Spinal cord (tissue), 10 donors: ENCODE data around the gene ZNF511. TPM values are rescaled to one million over a fixed set of nuclear protein-coding genes. Genes with fewer than 3 reads are reported as not detected.

ENCODE experiments used
- DNase-seq, 6 donors: peaks; one replicate each; pipeline versions ENCODE4 v3.0.0 to v3.0.0-alpha.2; 2013 to 2015; ENCODE audit warnings: low spot score in 6 of 6, low read depth in 4 of 6
- H3K27ac ChIP-seq: one replicate; pipeline ENCODE4 v1.5.1; 2013; ENCODE audit warnings: low read depth, low read length, control low read depth
- H3K27me3 ChIP-seq: one replicate; pipeline ENCODE4 v1.6.1; 2013; ENCODE audit warnings: low read length; ENCODE audit not compliant: control insufficient read depth, insufficient read depth
- H3K36me3 ChIP-seq: one replicate; pipeline ENCODE4 v1.6.1; 2013; ENCODE audit warnings: low read length; ENCODE audit not compliant: control insufficient read depth, insufficient read depth
- H3K4me1 ChIP-seq: one replicate; pipeline ENCODE4 v1.6.1; 2013; ENCODE audit warnings: low read length; ENCODE audit not compliant: control insufficient read depth, insufficient read depth
- H3K4me3 ChIP-seq: one replicate; pipeline ENCODE4 v1.5.1; 2013; ENCODE audit warnings: low read depth, low read length, control low read depth
- H3K9me3 ChIP-seq: one replicate; pipeline ENCODE4 v1.6.1; 2013; ENCODE audit warnings: low read length; ENCODE audit not compliant: control insufficient read depth, insufficient read depth
- WGBS: methylation state at CpG from one replicate; pipeline ENCODE4 v1.1.5; 2013; ENCODE audit warnings: missing lambda C conversion rate; ENCODE audit not compliant: insufficient coverage; 5-methylcytosine and 5-hydroxymethylcytosine counted together
- polyA plus RNA-seq, 2 donors: library from polyadenylated mRNA; unstranded; fragments of 120-200 nt; gene quantifications; one replicate each; pipeline ENCODE4 v1.2.1, GENCODE V29; 2013; ENCODE audit not compliant: insufficient read length in 2 of 2
- total RNA-seq, 2 donors: library from RNA; depleted of rRNA in 1 of 2; stranded (reverse); fragments of 120-200 nt in 1 of 2; fragments of >200 nt in 1 of 2; gene quantifications; one replicate each; pipeline versions ENCODE4 v1.2.3 to v1.2.4, GENCODE V29; 2013 to 2014
- donor health status: healthy.

ZNF511 gene
- total and polyA plus RNA-seq, 4 donors = 9.4 to 25.8 (median 22.1) TPM

GRCh38 chr10:133287832-133288500 is 20.7 kb upstream of the ZNF511 start:
- 95% methylated on average over 43 of the region's 46 CpGs for WGBS
- H3K9me3 ChIP-seq = no peaks in the 10 kb centered on the region
- H3K36me3 ChIP-seq = peaks cover 84% of the 10 kb centered on the region
- H3K4me3 ChIP-seq = no peak overlapping the region
- no peak for DNase-seq
- H3K27me3 ChIP-seq = no peaks in the 10 kb centered on the region
- H3K27ac ChIP-seq = no peak overlapping the region
- no peaks in the 10 kb centered on the region for H3K4me1 ChIP-seq

DNA sequence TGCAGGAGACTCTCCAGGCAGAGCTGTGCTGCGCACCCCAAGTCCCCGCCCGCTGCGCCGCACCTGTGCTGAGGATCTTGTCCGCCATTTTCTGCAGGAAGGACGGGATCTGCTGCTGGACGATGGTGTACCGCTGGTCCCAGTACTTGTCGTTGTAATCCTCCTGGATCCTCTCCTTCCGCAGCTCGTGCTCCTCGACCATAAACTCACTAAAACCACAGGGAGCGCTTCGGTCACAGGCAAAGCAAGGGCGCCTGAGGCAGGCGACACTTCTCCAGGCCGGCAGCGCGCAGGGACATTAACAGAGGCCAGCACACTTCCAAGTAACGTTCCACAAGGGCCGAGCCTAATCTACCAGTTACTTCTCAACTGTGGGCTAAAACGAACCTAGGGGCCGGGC is 19.0 kb upstream of the ZNF511 start:
- Histone ChIP-seq H3K9me3 (no peaks in the 10 kb centered on the region), H3K36me3 (peaks cover 84% of the 10 kb centered on the region), H3K4me1 (no peaks in the 10 kb centered on the region), H3K27ac (no peak overlapping the region), H3K27me3 (no peaks in the 10 kb centered on the region), H3K4me3 (no peak overlapping the region)
- 95% methylated on average over 24 of the region's 24 CpGs for WGBS
- DNase-seq = no peak

GRCh38 chr10:133292919-133293809 is 15.6 kb upstream of the ZNF511 start:
- H3K27me3 ChIP-seq = no peaks in the 10 kb centered on the region
- H3K9me3 ChIP-seq = no peaks in the 10 kb centered on the region
- H3K4me3 ChIP-seq = no peak overlapping the region
- DNase-seq = no peak
- no peaks in the 10 kb centered on the region for H3K4me1 ChIP-seq
- H3K36me3 ChIP-seq = peaks cover 90% of the 10 kb centered on the region
- WGBS = 97% methylated on average over 34 of the region's 38 CpGs
- H3K27ac ChIP-seq = no peak overlapping the region

DNA sequence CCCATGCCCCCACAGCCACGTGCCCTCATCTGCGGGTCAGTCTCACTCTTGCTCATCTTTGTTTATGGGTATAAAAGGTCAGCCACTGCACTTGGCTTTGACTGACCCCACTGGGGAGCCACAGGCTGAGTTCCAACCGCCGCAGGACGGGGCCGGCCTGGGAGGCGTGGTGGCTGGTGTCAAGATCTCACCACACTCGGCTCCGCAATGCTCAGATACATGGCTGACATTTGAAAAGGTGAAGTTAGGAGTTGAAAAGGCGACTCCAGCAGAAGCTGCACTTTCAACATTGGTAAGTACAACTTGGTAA is 14.9 kb upstream of the ZNF511 start:
- Histone ChIP-seq H3K36me3 (peaks cover 90% of the 10 kb centered on the region), H3K27ac (no peak overlapping the region)
- WGBS = 97% methylated on average over 9 of the region's 10 CpGs

DNA sequence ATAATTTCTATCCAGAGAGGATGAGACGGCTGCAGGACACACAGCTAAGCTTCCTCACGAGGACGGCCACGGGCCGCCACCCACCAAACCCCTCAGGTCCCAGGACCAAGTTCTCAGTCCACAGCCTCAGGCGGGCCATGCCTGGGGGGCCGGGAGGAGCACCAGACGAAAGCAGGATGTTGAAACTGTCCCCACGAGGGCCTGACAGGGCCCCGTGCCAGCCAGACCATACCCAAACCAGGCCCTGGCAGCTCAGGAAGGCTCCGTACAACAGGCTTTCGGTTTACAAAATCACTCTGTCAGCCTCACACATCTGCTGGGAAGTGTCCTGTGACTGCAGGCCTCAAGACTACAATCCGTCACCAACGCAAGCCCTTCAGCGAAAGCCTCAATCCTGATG is 14.5 kb upstream of the ZNF511 start:
- H3K9me3 ChIP-seq = no peaks in the 10 kb centered on the region
- DNase-seq = no peak
- H3K27ac ChIP-seq = no peak overlapping the region
- H3K27me3 ChIP-seq = no peaks in the 10 kb centered on the region
- H3K36me3 ChIP-seq = peaks cover 90% of the 10 kb centered on the region
- 93% methylated on average over 15 of the region's 15 CpGs for WGBS
- H3K4me1 ChIP-seq = no peaks in the 10 kb centered on the region
- H3K4me3 ChIP-seq = no peak overlapping the region

More for the DNA sequence above, 14.9 kb upstream of the ZNF511 start:
- no peak for DNase-seq
- Histone ChIP-seq H3K4me3 (no peak overlapping the region), H3K27me3 (no peaks in the 10 kb centered on the region), H3K9me3 (no peaks in the 10 kb centered on the region), H3K4me1 (no peaks in the 10 kb centered on the region)

DNA sequence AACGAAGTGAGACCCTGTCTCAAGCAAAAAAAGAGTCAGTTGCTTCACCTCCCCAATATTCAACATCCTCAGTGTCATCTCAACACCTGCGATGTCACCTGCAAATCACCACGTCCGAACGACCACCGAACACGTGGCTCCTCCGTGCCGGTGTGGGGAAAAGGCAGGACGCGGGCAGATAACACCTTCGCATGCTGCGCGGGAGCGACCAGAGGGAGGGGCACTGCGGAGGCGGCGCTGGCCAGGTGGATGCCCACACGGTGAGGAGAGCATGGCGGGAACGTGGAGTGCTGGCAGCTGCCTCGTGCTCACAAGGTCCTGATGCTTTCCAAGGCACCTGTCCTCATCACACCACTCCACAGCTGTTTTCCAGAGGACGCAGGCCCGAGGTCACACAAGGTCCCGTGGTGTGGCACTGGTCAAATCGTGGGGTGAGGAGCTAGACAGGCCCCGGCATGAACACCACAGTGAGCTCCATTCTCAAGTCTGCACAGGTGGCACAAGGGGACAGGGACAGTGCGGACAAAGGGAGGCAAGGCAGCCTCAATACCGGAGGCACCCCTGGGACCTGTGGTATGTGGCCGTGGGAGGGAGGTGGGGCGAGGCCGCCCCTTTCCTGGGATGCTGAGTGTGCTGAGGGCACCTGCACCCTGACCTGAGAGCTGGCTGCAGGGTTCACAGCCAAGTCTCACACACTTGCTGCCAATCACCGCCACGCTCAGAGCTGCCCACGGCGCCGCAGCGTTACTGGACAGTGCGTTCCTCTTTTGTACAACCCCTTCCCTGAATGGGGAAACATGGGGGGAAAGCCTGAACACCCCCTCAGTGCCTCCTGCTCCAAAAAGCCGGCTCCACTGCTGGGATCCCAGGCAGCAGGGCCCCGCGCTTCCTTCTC is 13.0 kb upstream of the ZNF511 start:
- Histone ChIP-seq H3K27ac (no peak overlapping the region), H3K4me1 (no peaks in the 10 kb centered on the region), H3K4me3 (no peak overlapping the region), H3K9me3 (no peaks in the 10 kb centered on the region), H3K36me3 (peaks cover 89% of the 10 kb centered on the region), H3K27me3 (no peaks in the 10 kb centered on the region)
- 97% methylated on average over 40 of the region's 42 CpGs for WGBS
- no peak for DNase-seq

DNA sequence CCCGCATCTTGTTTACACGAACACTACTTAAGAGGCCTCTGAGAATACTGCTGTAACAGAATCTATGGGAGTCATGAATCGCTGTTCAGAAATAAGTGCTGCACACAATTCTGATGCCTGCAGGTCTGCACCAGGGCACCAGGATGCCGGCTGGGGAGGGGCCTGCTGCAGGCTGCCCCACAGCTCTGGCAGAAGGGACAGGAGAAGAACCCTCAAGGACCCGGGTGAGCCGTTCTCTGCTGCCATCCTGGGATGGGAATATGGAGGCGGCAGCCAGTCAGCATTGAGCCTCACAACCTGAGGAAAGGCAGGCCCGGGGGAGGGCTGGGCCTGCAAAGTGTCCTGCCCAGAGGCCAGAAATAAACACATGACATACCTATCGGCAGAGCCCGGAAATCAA is 11.2 kb upstream of the ZNF511 start:
- WGBS = 96% methylated on average over 9 of the region's 10 CpGs
- no peak overlapping the region for H3K27ac ChIP-seq
- no peak for DNase-seq
- no peaks in the 10 kb centered on the region for H3K27me3 ChIP-seq
- no peak overlapping the region for H3K4me3 ChIP-seq
- H3K36me3 ChIP-seq = peaks cover 95% of the 10 kb centered on the region
- H3K9me3 ChIP-seq = no peaks in the 10 kb centered on the region
- H3K4me1 ChIP-seq = no peaks in the 10 kb centered on the region

DNA sequence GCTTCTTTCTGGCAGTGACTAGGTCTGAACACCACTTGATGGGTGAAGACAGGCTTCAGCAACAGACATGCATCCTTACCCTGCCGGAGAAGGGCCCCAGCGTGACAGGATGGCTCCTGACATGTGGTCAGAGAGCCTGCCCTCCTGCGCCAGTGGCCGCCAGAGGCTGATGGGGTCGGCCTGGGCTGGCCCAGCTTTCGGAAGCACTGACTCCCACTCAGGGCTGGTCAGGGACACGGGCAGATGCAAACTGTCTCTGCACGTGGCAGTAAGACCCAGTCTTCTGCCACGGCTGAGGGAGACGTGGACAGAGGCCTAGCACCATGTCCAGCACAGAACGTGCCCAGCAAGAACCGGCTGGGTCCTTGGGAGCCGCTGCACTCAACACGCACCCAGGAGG is 10.2 kb upstream of the ZNF511 start:
- H3K36me3 ChIP-seq = peaks cover 94% of the 10 kb centered on the region
- H3K9me3 ChIP-seq = no peaks in the 10 kb centered on the region
- DNase-seq = no peak
- H3K4me1 ChIP-seq = no peaks in the 10 kb centered on the region
- H3K4me3 ChIP-seq = no peak overlapping the region
- WGBS = 96% methylated on average over 14 of the region's 14 CpGs
- H3K27me3 ChIP-seq = no peaks in the 10 kb centered on the region
- no peak overlapping the region for H3K27ac ChIP-seq

GRCh38 chr10:133299224-133299623 is 9.5 kb upstream of the ZNF511 start:
- Histone ChIP-seq H3K27me3 (no peaks in the 10 kb centered on the region), H3K27ac (no peak overlapping the region), H3K9me3 (no peaks in the 10 kb centered on the region), H3K4me3 (no peak overlapping the region), H3K4me1 (no peaks in the 10 kb centered on the region), H3K36me3 (peaks cover 94% of the 10 kb centered on the region)
- 98% methylated on average over 10 of the region's 10 CpGs for WGBS
- no peak for DNase-seq
